ENCODE measurements around the gene RPA1.
"Not testable (repeated sequence)": the region's sequence is repeated elsewhere in the genome, so short reads cannot be mapped to it uniquely, and the experiment has no call there.

RPA1 gene

GRCh38 chr17:1880851-1881630 lies 51.2 kb downstream of the RPA1 start:
- DNase-seq, result no peak

- no peak for DNase-seq
Observed at GRCh38 chr17:1882836-1883235, 53.0 kb downstream of the RPA1 start.

DNA sequence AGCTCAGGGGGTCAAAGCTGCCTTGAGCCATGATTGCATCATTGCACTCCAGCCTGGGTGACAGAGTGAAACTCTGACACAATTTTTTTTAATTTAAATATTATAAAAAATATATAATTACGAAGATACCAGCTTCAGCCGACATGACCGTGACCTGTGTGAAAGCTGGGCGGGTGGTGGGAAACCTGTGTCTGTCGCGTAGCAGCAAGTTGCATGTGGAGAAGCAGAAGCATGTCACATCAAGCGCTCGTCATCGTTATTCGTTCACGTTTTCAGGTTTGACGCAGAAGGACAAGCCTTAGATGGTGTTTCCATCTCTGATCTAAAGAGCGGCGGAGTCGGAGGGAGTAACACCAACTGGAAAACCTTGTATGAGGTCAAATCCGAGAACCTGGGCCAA lies 53.7 kb downstream of the RPA1 start:
- no peak for DNase-seq

GRCh38 chr17:1888741-1889140 lies 58.9 kb downstream of the RPA1 start:
- DNase-seq, result no peak

DNA sequence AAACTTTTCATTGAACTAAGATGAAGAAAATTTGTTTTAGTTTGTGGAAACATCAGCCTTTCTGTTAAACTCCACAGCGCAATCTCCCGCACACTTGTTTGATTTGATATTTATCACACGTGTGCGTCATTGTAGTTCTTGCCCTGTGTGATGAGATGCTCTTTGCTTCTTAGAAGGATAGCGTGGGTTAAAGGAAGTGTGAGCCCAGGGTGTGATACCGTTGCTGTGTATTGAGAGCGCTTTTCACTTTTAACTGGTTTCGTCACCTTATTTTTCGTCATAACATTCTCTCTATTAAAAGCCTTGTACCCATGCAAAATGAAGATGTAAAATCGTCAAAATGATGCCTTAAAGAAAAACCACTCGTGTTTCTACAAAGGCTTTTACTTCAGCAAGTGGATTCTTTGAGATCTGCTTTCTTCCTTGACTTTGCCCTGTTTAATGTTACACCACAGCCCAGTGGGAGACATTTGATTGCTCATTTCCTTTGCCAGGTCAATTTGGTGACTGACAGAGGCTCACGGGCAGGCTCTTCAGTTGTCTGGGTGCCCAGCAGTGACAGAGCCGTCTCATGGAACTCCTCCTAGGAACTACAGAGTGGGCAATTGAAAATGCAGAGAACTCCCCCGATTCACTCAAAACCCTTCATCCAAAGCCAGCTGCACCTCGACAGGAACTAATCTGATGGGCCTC lies 61.1 kb downstream of the RPA1 start:
- DNase-seq, result no peak

DNA sequence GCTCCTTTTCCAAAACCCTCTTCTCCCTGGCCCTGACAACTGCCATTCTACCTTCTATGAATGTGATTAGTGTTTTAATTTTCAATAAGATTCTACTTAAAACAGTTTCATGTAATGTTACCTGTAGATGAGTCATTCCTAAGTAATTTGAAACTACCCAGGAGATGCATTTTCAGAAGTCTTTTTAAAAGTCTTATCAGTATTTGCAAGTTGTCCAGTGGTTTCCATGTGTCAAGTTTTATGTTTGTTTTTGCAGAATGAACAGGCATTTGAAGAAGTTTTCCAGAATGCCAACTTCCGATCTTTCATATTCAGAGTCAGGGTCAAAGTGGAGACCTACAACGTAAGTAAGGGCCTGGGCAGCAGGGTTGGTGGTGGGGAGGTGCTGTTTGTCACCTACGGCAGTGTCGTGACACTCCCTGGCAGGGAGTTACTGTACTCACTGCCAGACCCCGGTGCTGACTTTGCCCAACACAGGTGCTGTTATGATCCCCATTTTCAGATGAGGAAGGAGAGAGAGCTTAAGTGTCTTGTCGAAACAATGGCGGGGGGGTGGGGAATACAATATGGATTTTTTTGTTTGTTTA lies 65.0 kb downstream of the RPA1 start:
- no peak for DNase-seq

DNA sequence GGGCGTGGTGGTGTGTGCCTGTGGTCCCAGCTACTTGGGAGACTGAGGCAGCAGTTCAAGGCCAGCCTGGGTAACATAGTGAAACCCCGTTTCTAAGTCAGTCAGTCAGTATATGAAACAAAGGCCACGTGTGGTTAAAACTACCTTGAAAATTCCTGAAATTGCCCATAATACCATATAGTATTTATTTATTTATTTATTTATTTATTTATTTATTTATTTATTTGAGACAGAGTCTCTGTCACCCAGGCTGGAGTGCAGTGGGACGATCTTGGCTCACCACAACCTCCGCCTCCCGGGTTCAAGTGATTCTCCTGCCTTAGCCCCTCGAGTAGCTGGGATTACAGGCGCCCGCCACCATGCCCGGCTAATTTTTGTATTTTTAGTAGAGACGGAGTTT lies 65.7 kb downstream of the RPA1 start:
- not testable (repeated sequence) for DNase-seq

GRCh38 chr17:1896243-1897104 lies 66.7 kb downstream of the RPA1 start:
- no peak for DNase-seq

DNA sequence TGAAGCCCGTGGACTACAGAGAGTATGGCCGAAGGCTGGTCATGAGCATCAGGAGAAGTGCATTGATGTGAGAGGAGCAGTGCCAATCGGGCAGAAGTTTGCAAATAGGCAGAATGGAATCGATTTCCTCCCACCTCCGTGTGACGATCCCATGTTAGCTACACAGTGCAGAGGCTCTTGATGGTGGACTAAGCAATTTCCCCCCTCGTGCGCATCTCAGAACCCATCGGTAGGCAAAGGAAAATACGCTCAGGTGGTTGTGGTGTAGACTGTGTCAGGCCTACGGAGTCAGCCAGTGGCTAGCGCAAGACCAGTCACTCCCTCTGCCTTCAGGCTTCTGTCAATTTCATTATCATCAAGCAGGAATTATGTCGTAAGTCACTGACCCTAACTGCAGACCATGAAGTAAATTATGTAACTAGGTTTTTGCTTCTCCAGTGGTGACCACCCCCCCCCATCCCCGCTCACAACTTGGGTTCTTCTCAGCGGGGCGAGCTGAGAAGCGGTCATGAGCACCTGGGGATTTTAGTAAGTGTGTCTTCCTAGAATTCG lies 67.4 kb downstream of the RPA1 start:
- no peak for DNase-seq

DNA sequence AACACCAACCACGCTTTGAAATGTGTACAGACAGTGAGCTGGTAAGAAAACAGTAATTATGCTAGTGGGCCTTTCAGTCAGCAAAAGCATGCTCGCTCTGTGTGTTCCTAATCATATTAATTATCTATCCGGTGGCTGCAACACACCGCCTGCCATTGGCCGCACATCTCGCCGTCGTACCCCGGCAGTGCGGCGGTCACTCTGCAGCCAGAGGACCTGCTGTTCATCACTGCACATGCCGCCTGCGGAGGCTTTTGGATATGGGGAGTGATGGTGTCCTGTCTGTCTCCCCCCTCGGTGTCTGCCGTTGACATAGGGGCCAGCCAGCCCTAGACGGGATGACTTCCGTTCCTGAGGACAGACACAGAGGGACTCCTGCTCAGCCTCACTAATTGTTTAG lies 68.5 kb downstream of the RPA1 start:
- no peak for DNase-seq

GRCh38 chr17:1898872-1899271 lies 69.1 kb downstream of the RPA1 start:
- no peak for DNase-seq

DNA sequence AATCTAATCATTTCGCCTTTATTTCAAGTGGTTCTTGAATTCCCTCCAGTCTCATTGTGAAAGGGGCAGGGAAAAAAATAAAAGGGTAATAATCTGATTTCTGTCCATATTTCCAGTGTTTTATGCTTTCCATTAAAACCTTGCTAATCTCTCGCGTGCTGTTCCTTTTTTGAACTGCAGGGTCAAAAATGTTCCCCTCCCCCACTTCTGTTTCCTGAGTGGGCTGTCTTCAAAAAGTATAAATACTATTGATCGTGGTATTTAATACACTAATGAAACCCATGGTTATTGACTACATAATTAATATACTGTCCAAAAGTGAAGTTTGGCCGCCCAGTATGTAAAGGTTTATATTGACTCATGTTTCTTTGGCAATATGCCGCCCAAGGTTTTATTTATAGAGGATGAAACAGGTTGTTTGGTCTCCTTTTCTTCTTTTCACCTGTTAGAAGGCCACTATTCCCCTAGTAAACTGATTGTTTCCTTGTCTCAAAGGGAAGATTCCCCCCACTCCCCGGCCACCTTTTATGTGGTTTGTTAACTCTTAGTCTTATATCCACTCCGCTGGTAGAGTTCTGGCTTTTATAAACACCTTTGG lies 69.7 kb downstream of the RPA1 start:
- DNase-seq, result no peak

- no peak for DNase-seq
Observed at GRCh38 chr17:1904273-1905182, 74.7 kb downstream of the RPA1 start.

GRCh38 chr17:1905190-1905913 lies 75.5 kb downstream of the RPA1 start:
- DNase-seq, result peak; percentile 63

DNA sequence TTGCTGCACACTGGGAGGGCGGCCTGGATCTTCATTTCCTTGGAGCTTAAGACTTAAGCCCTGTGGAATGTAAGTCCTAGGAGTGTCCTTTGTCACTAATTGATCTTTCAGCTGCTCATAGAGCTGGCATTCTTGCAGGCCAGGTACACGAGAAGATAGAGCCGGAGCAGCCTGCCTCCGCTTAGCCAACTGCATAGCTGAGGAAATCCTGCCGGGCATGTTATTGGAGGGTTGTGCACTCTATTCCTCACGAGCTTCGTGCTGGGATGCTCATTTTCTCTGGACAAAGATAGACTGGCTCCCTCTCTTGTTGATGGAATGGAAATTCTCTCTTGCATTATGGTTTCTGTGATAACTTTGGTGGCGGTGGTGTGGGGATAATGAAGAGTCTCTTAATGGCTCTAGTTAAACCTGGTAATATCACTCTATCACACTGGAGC lies 76.9 kb downstream of the RPA1 start:
- no peak for DNase-seq

- no peak for DNase-seq
Observed at GRCh38 chr17:1907216-1907631, 77.4 kb downstream of the RPA1 start.

GRCh38 chr17:1907909-1908698 lies 78.3 kb downstream of the RPA1 start:
- no peak for DNase-seq

DNA sequence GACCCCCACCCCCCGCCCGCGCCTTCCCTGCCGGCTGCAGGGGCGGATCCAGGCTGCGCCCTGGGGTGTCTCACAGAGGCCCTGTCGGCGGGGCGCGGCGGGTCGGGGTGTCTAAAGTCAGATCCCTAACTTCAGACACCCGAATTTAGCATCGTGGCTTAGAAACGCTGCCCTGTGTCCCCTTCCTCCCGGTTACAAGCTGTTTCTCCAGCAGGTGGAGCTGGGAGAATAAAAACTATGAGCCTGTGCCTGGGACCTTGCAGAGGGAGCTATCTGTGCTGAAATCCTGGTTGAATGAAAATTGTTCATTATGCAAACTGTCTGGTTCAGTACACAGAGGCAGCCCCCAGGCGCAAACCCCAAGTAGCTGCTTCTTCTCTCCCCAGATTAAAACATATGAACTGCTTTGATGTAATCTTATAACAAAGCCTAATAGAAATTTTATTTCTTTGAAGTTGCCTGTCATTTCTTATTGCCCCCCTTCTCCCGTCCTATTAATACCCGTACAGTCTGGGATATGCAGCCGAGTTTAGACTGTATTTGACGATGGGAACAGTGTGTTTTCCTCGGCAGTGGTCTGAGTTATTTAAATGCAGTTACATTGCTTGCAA lies 79.0 kb downstream of the RPA1 start:
- DNase-seq, result peak; percentile 38

DNA sequence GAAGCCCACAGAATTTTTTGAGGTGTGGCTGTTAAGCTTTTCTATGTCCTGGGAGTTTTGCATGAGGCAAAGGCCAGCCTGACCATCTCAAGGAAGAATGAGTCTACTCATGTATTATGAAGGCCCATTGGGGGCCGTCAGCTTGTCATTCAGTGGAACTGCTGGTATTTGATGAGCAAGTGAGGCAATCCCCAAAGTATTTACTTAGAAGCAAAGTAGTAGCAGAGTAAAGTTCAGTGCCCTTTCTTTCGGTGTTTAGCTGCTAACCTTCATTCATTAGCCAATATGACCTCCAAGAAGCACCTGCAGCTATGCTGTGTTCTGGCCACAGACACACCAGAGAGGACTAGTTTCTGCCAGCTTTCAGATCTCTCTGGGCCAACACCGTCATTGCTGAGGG lies 80.2 kb downstream of the RPA1 start:
- DNase-seq, result no peak
